ENCODE measurements around the gene IGFBP6.
"Not testable (repeated sequence)": the region's sequence is repeated elsewhere in the genome, so short reads cannot be mapped to it uniquely, and the experiment has no call there.

The IGFBP6 gene

DNA sequence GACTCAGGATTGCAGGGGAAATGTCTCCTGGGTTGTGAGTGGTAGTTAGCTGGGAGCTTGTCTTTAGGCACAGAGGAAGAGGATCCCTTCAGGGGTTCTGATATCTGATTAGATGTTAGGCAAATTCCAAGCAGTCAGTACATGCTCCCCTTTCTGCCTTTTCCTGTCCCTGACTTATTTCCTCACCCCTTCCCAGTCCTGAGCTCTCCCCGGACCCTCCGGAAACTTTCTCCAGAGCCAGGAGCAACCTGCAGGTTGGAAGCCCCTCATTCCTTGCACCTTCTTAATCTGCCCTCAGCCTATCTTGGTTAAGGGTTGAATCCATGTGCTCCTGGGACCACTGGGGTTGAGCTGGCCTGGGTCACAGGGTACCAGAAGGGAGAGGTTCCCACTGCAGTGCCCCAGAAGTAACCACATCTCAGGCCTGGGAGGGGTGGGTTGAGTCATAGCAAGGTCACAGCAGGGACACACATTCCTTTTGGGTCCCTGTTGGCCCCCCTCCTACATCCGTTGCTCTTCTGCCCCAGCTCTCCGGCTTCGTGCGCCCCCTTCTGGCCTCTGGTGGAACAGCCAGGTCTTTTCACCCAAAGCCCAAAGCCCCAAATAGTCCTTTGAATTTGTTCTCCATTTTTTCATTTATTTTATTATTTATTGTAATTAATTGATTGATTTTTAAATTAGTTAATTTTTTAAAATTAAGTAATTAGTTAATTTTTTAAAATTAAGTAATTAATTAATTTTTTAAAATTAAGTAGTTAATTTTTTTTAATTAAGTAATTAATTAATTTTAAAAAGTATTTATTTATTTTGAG, 1.8 kb downstream of the IGFBP6 start:
- in situ Hi-C loops (cut with HindIII; ENCODE audit: low pct_unique_long_range_greater_than_20kb, low sequenced_read_pairs): no loop called here
- no peak for TF ChIP-seq JUND (IDR thresholded peaks at IDR 0.05; ENCODE audit: low read depth)
- peak; percentile 89 to 92 for DNase-seq (ENCODE audit: low read depth in 1 of 2, low spot score in 1 of 2)

DNA sequence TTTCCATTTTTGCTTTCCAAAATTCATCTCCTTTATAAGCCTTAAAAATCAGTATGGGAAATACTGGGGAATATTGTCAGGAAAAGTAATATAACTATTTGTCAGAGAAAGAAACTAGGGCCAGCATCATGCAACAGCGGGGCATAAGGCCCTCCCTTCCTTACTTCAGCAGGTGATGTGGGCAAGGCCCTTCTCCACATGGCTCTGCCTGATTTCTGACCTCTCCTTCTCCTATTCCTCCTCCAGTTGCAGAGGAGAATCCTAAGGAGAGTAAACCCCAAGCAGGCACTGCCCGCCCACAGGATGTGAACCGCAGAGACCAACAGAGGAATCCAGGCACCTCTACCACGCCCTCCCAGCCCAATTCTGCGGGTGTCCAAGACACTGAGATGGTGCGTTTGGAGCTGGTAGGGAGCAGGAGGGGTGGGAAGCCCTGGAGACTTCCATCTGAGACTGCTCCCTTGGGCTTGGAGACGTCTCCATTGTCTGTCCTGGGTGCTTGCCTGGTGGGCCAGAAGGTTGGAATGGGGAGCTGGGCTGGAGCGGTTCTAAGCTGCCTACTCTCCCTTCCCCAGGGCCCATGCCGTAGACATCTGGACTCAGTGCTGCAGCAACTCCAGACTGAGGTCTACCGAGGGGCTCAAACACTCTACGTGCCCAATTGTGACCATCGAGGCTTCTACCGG, 3.1 kb downstream of the IGFBP6 start:
- no peak for TF ChIP-seq JUND (IDR thresholded peaks at IDR 0.05; ENCODE audit: low read depth)
- DNase-seq (ENCODE audit: low read depth in 1 of 2, low spot score in 1 of 2): no peak
- in situ Hi-C loops (cut with HindIII; ENCODE audit: low pct_unique_long_range_greater_than_20kb, low sequenced_read_pairs): no loop called here

- no peak for DNase-seq (ENCODE audit: low read depth in 1 of 2, low spot score in 1 of 2)
- in situ Hi-C loops (cut with HindIII; ENCODE audit: low pct_unique_long_range_greater_than_20kb, low sequenced_read_pairs): no loop called here
- no peak for TF ChIP-seq JUND (IDR thresholded peaks at IDR 0.05; ENCODE audit: low read depth)
These were observed 3.8 kb downstream of the IGFBP6 start for GRCh38 chr12:53101266-53101665.

DNA sequence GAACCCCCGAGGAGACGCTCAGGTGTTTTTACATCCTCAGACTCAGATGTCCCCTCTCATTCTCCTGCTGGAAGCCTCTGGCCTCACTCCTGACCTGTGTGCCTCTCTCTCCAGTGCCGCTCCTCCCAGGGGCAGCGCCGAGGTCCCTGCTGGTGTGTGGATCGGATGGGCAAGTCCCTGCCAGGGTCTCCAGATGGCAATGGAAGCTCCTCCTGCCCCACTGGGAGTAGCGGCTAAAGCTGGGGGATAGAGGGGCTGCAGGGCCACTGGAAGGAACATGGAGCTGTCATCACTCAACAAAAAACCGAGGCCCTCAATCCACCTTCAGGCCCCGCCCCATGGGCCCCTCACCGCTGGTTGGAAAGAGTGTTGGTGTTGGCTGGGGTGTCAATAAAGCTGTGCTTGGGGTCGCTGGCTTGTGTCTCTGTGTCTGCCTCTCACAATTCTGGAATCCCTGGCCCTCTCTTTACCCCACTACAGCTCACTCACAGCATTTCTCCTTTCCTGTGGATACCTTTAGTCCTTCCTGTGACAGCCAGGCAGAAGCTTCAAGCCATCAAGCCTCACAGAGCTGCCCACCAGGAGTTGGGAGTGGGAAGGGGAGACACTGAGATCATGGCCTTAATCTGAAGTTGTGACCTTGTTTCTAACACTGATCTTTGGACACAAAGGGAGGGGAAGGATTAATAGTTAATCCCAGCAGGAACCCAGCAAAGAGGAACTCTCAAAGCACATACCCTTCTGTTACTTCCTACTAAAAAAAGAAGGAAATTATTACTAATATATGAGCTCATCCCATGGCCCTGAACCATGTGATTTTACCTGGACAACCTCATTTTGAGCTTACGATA, 4.7 kb downstream of the IGFBP6 start:
- DNase-seq (ENCODE audit: low read depth in 1 of 2, low spot score in 1 of 2): no peak
- TF ChIP-seq JUND (IDR thresholded peaks at IDR 0.05; ENCODE audit: low read depth): no peak
- in situ Hi-C loops (cut with HindIII; ENCODE audit: low pct_unique_long_range_greater_than_20kb, low sequenced_read_pairs): no loop called here

DNA sequence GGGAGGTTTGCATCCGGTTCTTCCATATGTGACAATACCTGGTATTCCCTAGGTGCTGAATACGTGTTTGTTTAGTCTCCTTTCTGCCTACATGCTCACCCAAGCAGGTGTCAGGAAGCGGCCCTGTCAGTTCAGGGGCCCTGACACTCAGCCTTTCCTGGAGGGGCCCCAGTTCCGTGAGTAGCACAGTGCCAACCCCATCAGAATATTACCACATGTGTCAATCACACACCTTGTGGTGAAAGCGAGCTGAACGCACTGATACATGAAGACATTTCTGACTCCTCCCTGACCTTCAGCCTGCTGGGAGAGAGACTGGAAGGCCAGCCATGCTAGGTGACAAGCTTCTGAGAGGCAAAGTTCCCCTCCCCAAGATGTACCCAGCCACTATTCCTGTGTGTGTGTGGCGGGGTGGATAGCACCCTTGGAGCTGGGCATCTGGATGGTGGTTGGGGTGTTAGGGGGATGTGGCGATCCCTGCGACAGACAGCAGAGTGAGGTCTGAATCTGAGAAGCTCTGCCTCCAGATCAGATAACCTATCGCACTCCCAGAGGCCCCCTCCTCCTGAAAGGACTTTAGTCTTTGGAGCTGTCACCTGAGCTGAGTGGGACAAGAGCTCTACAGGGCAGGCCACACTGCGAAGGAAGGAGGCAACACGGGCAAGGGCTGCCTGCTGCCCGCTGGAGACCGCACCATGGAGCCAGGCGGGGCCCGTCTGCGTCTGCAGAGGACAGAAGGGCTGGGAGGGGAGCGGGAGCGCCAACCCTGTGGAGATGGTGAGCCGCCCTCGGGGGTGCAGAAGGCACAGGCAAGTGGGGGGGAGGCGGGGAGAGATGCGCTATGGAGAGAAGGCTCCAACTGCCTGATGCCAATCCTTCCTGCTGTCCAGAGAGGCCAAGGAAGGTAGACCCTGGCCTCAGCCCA, 5.7 kb downstream of the IGFBP6 start, which contains the start of gene SOAT2:
Gene SOAT2, plus strand, starts transcription at position 604 of the 925 bp plus-strand sequence. Its CDS starts 92 bp downstream, at position 696.
- no peak for TF ChIP-seq JUND (IDR thresholded peaks at IDR 0.05; ENCODE audit: low read depth)
- DNase-seq (ENCODE audit: low read depth in 1 of 2, low spot score in 1 of 2): no peak
- in situ Hi-C loops (cut with HindIII; ENCODE audit: low pct_unique_long_range_greater_than_20kb, low sequenced_read_pairs): no loop called here

DNA sequence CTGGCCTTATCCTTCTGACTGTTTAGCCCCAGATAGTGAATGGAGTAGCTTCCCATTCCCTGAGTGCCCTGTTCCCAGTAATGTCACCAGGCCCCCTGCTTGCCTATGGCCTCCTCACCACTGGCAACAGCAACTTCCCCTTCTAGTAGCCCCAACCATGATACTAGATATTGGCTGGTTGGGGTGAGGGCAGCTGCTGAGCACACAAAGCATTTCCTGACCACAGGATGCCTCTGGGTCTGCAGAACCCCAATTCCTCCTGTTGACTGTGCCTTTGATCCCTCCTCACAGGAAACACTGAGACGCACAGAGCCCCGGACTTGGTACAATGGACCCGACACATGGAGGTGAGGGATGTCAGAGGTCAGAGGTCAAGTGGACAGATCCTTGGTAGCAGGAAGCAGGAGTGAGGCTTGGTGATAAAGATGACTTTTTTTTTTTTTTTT, 6.4 kb downstream of the IGFBP6 start:
- no peak for DNase-seq (ENCODE audit: low read depth in 1 of 2, low spot score in 1 of 2)
- in situ Hi-C loops (cut with HindIII; ENCODE audit: low pct_unique_long_range_greater_than_20kb, low sequenced_read_pairs): no loop called here
- TF ChIP-seq JUND (IDR thresholded peaks at IDR 0.05; ENCODE audit: low read depth): no peak

DNA sequence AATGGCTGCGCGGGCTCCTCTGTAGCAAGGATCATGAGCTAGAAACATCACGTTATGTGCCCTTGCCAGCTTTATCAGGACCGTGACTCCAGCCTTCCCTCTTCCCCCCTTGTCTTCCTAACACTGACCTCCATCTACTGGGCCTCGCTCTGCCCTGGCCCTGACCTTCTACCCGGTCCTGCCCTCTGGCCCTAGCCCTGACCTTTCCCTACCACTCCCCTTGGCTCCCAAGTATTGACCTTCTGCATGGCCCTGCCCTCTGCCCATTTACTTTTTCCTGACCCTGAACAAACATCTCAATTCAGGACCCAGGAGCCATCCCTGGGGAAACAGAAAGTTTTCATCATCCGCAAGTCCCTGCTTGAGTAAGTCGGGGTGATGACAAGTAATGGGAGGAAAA, 7.8 kb downstream of the IGFBP6 start:
- no peak for DNase-seq (ENCODE audit: low read depth in 1 of 2, low spot score in 1 of 2)
- in situ Hi-C loops (cut with HindIII; ENCODE audit: low pct_unique_long_range_greater_than_20kb, low sequenced_read_pairs): no loop called here

GRCh38 chr12:53105712-53106439, 8.4 kb downstream of the IGFBP6 start:
- TF ChIP-seq JUND (IDR thresholded peaks at IDR 0.05; ENCODE audit: low read depth): no peak
- in situ Hi-C loops (cut with HindIII; ENCODE audit: low pct_unique_long_range_greater_than_20kb, low sequenced_read_pairs): no loop called here
- no peak for DNase-seq (ENCODE audit: low read depth in 1 of 2, low spot score in 1 of 2)

More for the DNA sequence above, 7.8 kb downstream of the IGFBP6 start:
- no peak for TF ChIP-seq JUND (IDR thresholded peaks at IDR 0.05; ENCODE audit: low read depth)

- DNase-seq (ENCODE audit: low read depth in 1 of 2, low spot score in 1 of 2): no peak
- no peak for TF ChIP-seq JUND (IDR thresholded peaks at IDR 0.05; ENCODE audit: low read depth)
- in situ Hi-C loops (cut with HindIII; ENCODE audit: low pct_unique_long_range_greater_than_20kb, low sequenced_read_pairs): no loop called here
These were observed 9.7 kb downstream of the IGFBP6 start for GRCh38 chr12:53107122-53107521.

- in situ Hi-C loops (cut with HindIII; ENCODE audit: low pct_unique_long_range_greater_than_20kb, low sequenced_read_pairs); DNase-seq (ENCODE audit: low read depth in 1 of 2, low spot score in 1 of 2): not testable (repeated sequence)
These were observed 15.0 kb downstream of the IGFBP6 start for GRCh38 chr12:53112431-53112830.

DNA sequence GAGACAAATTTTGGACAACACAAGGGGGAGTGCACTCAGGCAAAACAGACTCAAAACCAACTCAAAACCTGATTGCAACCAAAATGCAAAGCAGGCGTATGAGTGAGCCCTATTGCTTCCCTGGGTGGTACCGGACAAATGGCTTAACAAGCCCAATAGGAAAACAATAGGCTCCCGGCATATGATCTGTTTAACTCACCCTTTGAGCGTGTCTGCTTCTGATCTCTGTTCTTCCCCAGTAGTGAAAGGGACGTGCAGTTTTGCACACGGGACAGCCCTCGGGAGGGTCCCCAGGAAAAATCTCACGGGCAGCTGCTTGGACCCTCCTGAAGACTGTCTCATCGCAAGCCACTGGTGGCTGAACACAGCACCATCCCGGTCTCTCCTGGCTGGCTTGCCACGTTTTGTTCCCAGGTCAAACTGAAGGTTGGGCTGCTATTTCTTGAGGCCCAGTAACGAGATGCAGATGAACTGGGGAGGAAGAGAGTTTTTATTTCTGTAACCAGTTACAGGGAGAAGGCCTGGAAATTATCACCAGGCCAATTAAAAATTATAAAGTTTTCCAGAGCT, 15.8 kb downstream of the IGFBP6 start:
- no peak for TF ChIP-seq JUND (IDR thresholded peaks at IDR 0.05; ENCODE audit: low read depth)
- in situ Hi-C loops (cut with HindIII; ENCODE audit: low pct_unique_long_range_greater_than_20kb, low sequenced_read_pairs): no loop called here
- no peak for DNase-seq (ENCODE audit: low read depth in 1 of 2, low spot score in 1 of 2)

Measured in T47D (cell line).